SK-N-SH (cell line): ENCODE data around the gene MRPL24. TPM values are rescaled to one million over a fixed set of nuclear protein-coding genes. Genes with fewer than 3 reads are reported as not detected.
"Not testable (repeated sequence)": the region's sequence is repeated elsewhere in the genome, so short reads cannot be mapped to it uniquely, and the experiment has no call there.

ENCODE experiments used
- CTCF ChIA-PET: fragments of 300-600, 350-600 bp; formaldehyde crosslinking; extraction: SDS; loops from one replicate; lab custom pipeline; 2021; lab: Yijun Ruan, JAX
- POLR2A ChIA-PET: fragments of 350-600 bp; sonication (Branson Sonifier 250); formaldehyde crosslinking; extraction: SDS; loops from one replicate; lab custom pipeline; 2020; ENCODE audit warnings: antibody characterized with exemption, inconsistent platforms; lab: Yijun Ruan, JAX
- DNase-seq: peaks from one replicate; pipeline ENCODE4 v3.0.0; 2012
- H2AFZ ChIP-seq: fragments of 200-600 bp; sonication (generic); 2 replicates; pipeline ENCODE4 v1.8.1; 2016; ENCODE audit warnings: antibody characterized with exemption, mild to moderate bottlenecking, low read depth
- H3F3A ChIP-seq: fragments of 200-600 bp; sonication (generic); replicated peaks from 2 replicates; pipeline ENCODE3; 2016; ENCODE audit warnings: antibody characterized with exemption, mild to moderate bottlenecking; ENCODE audit not compliant: insufficient read depth
- H3K27ac ChIP-seq, 2 experiments: fragments of 200-500 bp in 1 of 2; fragments of 200-600 bp in 1 of 2; sonication (Bioruptor generic) in 1 of 2; sonication (generic), shearing (Covaris generic) in 1 of 2; 2 replicates each; pipeline versions ENCODE4 v1.5.1 to v1.6.1; 2014 to 2016; ENCODE audit warnings: low read depth in 2 of 2, inconsistent platforms in 1 of 2, low read length in 1 of 2, mild to moderate bottlenecking in 1 of 2, mixed read lengths in 1 of 2
- H3K27me3 ChIP-seq: fragments of 200-600 bp; sonication (generic), shearing (Covaris generic); 2 replicates; pipeline ENCODE4 v1.6.1; 2016; ENCODE audit warnings: mixed run types; ENCODE audit not compliant: insufficient read depth
- H3K36me3 ChIP-seq, 2 experiments: fragments of 200-500 bp in 1 of 2; fragments of 200-600 bp in 1 of 2; sonication (Bioruptor generic) in 1 of 2; sonication (generic) in 1 of 2; replicated peaks in 1 of 2; 2 replicates each; pipeline versions ENCODE3 to v1.5.1; 2014 to 2016; ENCODE audit warnings: low read length in 1 of 2, mild to moderate bottlenecking in 1 of 2; ENCODE audit not compliant: insufficient read depth in 2 of 2, control insufficient read depth in 1 of 2
- H3K4me1 ChIP-seq, 2 experiments: fragments of 200-500 bp in 1 of 2; fragments of 200-600 bp in 1 of 2; sonication (Bioruptor generic) in 1 of 2; sonication (generic), shearing (Covaris generic) in 1 of 2; 2 replicates each; pipeline versions ENCODE4 v1.5.1 to v1.6.1; 2014 to 2016; ENCODE audit warnings: low read depth in 1 of 2, low read length in 1 of 2, mixed run types in 1 of 2; ENCODE audit not compliant: insufficient read depth in 2 of 2, control insufficient read depth in 1 of 2
- H3K4me2 ChIP-seq: fragments of 200-600 bp; sonication (generic), shearing (Covaris generic); 2 replicates; pipeline ENCODE4 v1.6.1; 2017; ENCODE audit warnings: mixed run types
- H3K4me3 ChIP-seq, 2 experiments: fragments of 200-500 bp in 1 of 2; fragments of 200-600 bp in 1 of 2; sonication (Bioruptor generic) in 1 of 2; sonication (generic), shearing (Covaris generic) in 1 of 2; 2 replicates each; pipeline versions ENCODE4 v1.5.1 to v1.8.1; 2014 to 2016; ENCODE audit warnings: low read depth in 2 of 2, inconsistent platforms in 1 of 2, low read length in 1 of 2, mild to moderate bottlenecking in 1 of 2, mixed read lengths in 1 of 2, moderate library complexity in 1 of 2
- H3K79me2 ChIP-seq: fragments of 200-600 bp; sonication (generic); 2 replicates; pipeline ENCODE4 v1.8.1; 2017; ENCODE audit warnings: mild to moderate bottlenecking; ENCODE audit not compliant: insufficient read depth
- H3K9ac ChIP-seq: fragments of 200-600 bp; sonication (generic); 2 replicates; pipeline ENCODE4 v1.6.1; 2017; ENCODE audit warnings: mixed run types
- H3K9me2 ChIP-seq: fragments of 200-600 bp; sonication (generic); 2 replicates; pipeline ENCODE4 v1.6.1; 2017; ENCODE audit warnings: mixed run types
- H3K9me3 ChIP-seq: fragments of 200-600 bp; sonication (generic); 2 replicates; pipeline ENCODE4 v1.6.1; 2017; ENCODE audit warnings: mixed run types, mild to moderate bottlenecking, moderate library complexity
- H4K20me1 ChIP-seq: fragments of 200-600 bp; sonication (generic); 2 replicates; pipeline ENCODE4 v1.6.1; 2017; ENCODE audit warnings: mild to moderate bottlenecking, mixed run types; ENCODE audit not compliant: insufficient read depth
- FOXJ3 ChIP-seq: sonication (generic); formaldehyde crosslinking; IDR thresholded peaks from 2 replicates; pipeline ENCODE4 v1.5.1; 2020; ENCODE audit warnings: mild to moderate bottlenecking, missing genetic modification reagents
- FOXM1 ChIP-seq: IDR thresholded peaks from 2 replicates; pipeline ENCODE4 v1.4.0; 2012; ENCODE audit warnings: low read depth, mild to moderate bottlenecking
- GATA2 ChIP-seq: sonication (generic); formaldehyde crosslinking; IDR thresholded peaks from 2 replicates; pipeline ENCODE4 v1.5.0; 2020; ENCODE audit warnings: mild to moderate bottlenecking, missing genetic modification reagents
- JUND ChIP-seq: IDR thresholded peaks from 2 replicates; pipeline ENCODE4 v1.4.0; 2012
- MEF2A ChIP-seq: IDR thresholded peaks from 2 replicates; pipeline ENCODE4 v1.4.0; 2012; ENCODE audit warnings: low read depth, borderline replicate concordance
- NRF1 ChIP-seq: IDR thresholded peaks from 2 replicates; pipeline ENCODE4 v1.6.1; 2012; ENCODE audit warnings: low read depth, mild to moderate bottlenecking, low read length
- RCOR1 ChIP-seq: fragments of 150-350 bp; IDR thresholded peaks from 2 replicates; pipeline ENCODE4 v1.6.1; 2017; ENCODE audit warnings: antibody characterized with exemption, low read length
- RXRA ChIP-seq: IDR thresholded peaks from 2 replicates; pipeline ENCODE4 v1.4.0; 2012; ENCODE audit warnings: low read depth, mild to moderate bottlenecking, borderline replicate concordance
- WGBS: methylation state at CpG from one replicate; pipeline ENCODE4 v1.1.6; 2017; ENCODE audit warnings: low lambda C conversion rate; 5-methylcytosine and 5-hydroxymethylcytosine counted together
- polyA plus RNA-seq, 3 experiments: library from polyadenylated mRNA; depleted of rRNA; stranded (reverse); fragments of >200 nt; gene quantifications; 2 replicates each; pipeline ENCODE4 v1.2.3, GENCODE V29; 2012
- TF ChIP-seq, protein P1 (sequence below): IDR thresholded peaks from 2 replicates; pipeline ENCODE4; 2012
- TF ChIP-seq, protein P2 (sequence below): IDR thresholded peaks from 2 replicates; pipeline ENCODE4 v1.4.0; 2012; ENCODE audit warnings: low read depth, borderline replicate concordance
- TF ChIP-seq, protein P3 (sequence below): fragments of 150-350 bp; IDR thresholded peaks from 2 replicates; pipeline ENCODE4 v1.6.1; 2017; ENCODE audit warnings: antibody characterized with exemption, low read length, low read depth, borderline replicate concordance

MRPL24 gene
- polyA plus RNA-seq, 1 of the 3 experiments (the other 2 are of a cell fraction): 149 TPM

DNA sequence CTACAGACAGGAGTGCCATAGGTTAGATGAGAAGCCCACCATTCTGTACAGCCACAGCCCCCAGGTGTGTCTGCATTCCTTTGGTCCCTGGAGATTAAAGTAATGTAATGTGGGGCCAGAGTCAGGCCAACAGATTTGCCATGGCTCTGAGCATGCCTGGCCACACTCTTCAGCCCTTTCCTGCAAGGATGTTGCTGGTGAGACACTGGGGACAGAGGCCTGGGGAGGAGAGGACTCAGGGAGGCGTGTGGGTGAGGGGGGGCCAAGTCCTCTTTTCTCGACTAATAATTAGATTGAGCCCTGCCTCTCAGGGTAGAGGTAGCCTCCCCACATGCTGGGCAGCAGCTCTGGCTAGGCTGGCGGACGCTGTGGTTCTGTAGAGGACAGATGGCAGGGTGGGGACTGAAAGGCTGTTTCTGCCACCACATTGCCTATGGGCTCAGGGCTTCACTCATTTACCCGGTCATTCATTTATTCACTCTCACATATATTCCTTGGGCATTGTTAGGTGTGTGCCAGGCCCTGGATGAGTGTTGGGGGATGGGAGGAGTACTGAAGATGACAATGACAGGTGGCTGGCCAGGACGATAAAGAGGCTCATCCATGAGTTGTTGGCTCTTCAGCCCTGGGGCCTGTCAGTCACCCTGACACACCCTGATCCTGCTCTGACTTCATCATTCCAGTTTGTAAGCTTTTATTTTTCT is 19.4 kb upstream of the MRPL24 start:
- POLR2A ChIA-PET: interaction anchor here (1.1 to 1.8 kb wide), 2 partner anchors 8 to 32 kb away, joined by 3 to 4 read pairs; partner anchors contain the start of genes HDGF, ISG20L2 and METTL25B

DNA sequence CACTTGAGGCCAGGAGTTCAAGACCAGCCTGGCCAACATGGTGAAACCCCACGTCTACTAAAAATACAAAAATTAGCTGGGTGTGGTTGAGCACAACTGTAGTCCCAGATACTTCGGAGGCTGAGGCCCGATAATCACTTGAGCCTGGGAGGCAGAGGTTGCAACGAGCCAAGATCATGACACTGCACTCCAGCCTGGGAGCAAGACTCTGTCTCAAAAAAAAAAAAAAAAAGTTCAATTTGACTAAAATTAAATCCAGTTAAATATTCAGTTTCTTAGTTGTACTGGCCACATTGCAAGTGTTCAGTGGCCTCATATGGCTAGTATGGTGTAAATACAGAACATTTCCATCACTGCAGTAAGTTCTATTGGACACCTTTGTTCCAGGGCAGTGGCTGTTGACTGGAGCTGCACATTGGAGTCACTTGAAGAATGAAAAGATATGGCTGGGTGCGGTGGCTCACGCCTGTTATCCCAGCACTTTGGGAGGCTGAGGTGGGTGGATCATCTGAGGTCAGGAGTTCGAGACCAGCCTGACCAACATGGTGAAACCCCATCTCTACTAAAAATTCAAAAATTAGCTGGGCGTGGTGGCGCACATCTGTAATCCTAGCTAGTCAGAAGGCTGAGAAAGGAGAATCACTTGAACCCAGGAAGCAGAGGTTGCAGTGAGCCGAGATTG is 16.8 kb upstream of the MRPL24 start:
- H3K4me2 ChIP-seq, H2AFZ ChIP-seq, H3K9ac ChIP-seq, H3K9me3 ChIP-seq, DNase-seq, POLR2A ChIA-PET, H3K27me3 ChIP-seq, H3K36me3 ChIP-seq, H3K4me3 ChIP-seq, H3K27ac ChIP-seq, H3F3A ChIP-seq, H4K20me1 ChIP-seq, H3K9me2 ChIP-seq: not testable (repeated sequence)
- CTCF ChIA-PET: interaction anchor here (1.2 kb wide), 1 partner anchor 103 kb away, joined by 3 read pairs; the partner anchor contains the start of gene NTRK1
- Histone ChIP-seq H3K79me2 (peaks cover 11% of the 10 kb centered on the region), H3K4me1 (peaks cover 0 to 11% of the 10 kb centered on the region in 2 experiments; a peak in 2 of 4 replicates)
- 95% methylated on average over 10 of the region's 10 CpGs for WGBS

More for the DNA sequence above, 19.4 kb upstream of the MRPL24 start:
- no peaks in the 10 kb centered on the region; the same call in 1 of the 2 replicates for H3K79me2 ChIP-seq
- H3K9ac ChIP-seq: no peak overlapping the region
- no peaks in the 10 kb centered on the region for H3K9me3 ChIP-seq
- H3K27ac ChIP-seq: no peak overlapping the region; a peak in 1 of 4 replicates
- no peaks in the 10 kb centered on the region for H3K9me2 ChIP-seq
- H3K27me3 ChIP-seq: no peaks in the 10 kb centered on the region
- H3K4me1 ChIP-seq: peaks cover 0 to 4% of the 10 kb centered on the region in 2 experiments; a peak in 1 of 4 replicates
- H3F3A ChIP-seq: no peaks in the 10 kb centered on the region
- H3K4me3 ChIP-seq: no peak overlapping the region
- no peak for DNase-seq
- 73% methylated on average over 6 of the region's 6 CpGs for WGBS
- TF ChIP-seq, protein P1, sequence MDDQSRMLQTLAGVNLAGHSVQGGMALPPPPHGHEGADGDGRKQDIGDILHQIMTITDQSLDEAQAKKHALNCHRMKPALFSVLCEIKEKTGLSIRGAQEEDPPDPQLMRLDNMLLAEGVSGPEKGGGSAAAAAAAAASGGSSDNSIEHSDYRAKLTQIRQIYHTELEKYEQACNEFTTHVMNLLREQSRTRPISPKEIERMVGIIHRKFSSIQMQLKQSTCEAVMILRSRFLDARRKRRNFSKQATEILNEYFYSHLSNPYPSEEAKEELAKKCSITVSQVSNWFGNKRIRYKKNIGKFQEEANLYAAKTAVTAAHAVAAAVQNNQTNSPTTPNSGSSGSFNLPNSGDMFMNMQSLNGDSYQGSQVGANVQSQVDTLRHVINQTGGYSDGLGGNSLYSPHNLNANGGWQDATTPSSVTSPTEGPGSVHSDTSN: no peak
- TF ChIP-seq FOXM1: no peak
- no peak overlapping the region for H3K4me2 ChIP-seq
- no peak overlapping the region for H2AFZ ChIP-seq
- H3K36me3 ChIP-seq: no peaks in the 10 kb centered on the region
- CTCF ChIA-PET: interaction anchor here (1.0 to 1.7 kb wide), 5 partner anchors 9 to 71 kb away, joined by 3 to 5 read pairs (median 4); partner anchors contain the start of gene HDGF
- no peaks in the 10 kb centered on the region for H4K20me1 ChIP-seq

DNA sequence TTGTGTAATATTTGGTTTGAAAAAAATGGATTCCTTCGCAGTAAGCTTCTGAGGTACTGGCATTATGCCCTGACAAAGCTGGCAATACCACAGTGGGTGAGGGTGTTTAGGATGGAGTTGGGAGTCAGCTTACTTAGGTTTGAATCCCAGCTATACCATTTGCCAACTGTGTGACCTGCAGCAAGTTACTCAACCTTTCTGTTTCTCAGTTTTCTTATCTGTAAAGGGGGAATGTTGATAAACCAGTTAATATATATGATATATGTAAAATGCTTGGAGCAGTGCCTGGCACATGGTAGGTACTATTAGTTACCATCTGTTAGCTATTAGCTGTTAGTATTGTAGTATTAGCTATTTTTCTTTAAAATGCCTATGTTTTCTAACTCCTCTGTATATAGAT is 15.5 kb upstream of the MRPL24 start:
- no peak for DNase-seq
- Histone ChIP-seq H4K20me1 (no peaks in the 10 kb centered on the region), H3K9me2 (no peaks in the 10 kb centered on the region), H3K27me3 (no peaks in the 10 kb centered on the region), H3K9ac (no peak overlapping the region), H3K79me2 (peaks cover 20% of the 10 kb centered on the region), H3K4me1 (peaks cover 0 to 12% of the 10 kb centered on the region in 2 experiments; a peak in 2 of 4 replicates), H3K4me2 (no peak overlapping the region), H3K9me3 (no peaks in the 10 kb centered on the region), H3K27ac (no peak overlapping the region), H3K36me3 (peaks cover 0 to 8% of the 10 kb centered on the region in 2 experiments), H3F3A (no peaks in the 10 kb centered on the region), H2AFZ (no peak overlapping the region), H3K4me3 (no peak overlapping the region)
- WGBS: 85% methylated on average over 1 of the region's 1 CpG
- POLR2A ChIA-PET: interaction anchor here (1.5 kb wide), 1 partner anchor 28 kb away, joined by 4 read pairs; the partner anchor contains the start of genes ISG20L2 and METTL25B
- CTCF ChIA-PET: interaction anchor here (0.7 to 1.2 kb wide), 6 partner anchors 9 to 171 kb away, joined by 3 to 6 read pairs (median 3); no protein-coding TSS in a partner anchor
- TF ChIP-seq, protein P1: no peak
- no peak for TF ChIP-seq JUND
- no peak for TF ChIP-seq RXRA
- TF ChIP-seq, protein P2, sequence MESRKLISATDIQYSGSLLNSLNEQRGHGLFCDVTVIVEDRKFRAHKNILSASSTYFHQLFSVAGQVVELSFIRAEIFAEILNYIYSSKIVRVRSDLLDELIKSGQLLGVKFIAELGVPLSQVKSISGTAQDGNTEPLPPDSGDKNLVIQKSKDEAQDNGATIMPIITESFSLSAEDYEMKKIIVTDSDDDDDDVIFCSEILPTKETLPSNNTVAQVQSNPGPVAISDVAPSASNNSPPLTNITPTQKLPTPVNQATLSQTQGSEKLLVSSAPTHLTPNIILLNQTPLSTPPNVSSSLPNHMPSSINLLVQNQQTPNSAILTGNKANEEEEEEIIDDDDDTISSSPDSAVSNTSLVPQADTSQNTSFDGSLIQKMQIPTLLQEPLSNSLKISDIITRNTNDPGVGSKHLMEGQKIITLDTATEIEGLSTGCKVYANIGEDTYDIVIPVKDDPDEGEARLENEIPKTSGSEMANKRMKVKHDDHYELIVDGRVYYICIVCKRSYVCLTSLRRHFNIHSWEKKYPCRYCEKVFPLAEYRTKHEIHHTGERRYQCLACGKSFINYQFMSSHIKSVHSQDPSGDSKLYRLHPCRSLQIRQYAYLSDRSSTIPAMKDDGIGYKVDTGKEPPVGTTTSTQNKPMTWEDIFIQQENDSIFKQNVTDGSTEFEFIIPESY: no peak
- TF ChIP-seq FOXJ3: no peak
- no peak for TF ChIP-seq RCOR1
- TF ChIP-seq, protein P3, sequence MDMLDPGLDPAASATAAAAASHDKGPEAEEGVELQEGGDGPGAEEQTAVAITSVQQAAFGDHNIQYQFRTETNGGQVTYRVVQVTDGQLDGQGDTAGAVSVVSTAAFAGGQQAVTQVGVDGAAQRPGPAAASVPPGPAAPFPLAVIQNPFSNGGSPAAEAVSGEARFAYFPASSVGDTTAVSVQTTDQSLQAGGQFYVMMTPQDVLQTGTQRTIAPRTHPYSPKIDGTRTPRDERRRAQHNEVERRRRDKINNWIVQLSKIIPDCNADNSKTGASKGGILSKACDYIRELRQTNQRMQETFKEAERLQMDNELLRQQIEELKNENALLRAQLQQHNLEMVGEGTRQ: no peak
- no peak for TF ChIP-seq MEF2A
- TF ChIP-seq NRF1: no peak
- TF ChIP-seq GATA2 (CRISPR knock-in tag): no peak
